MM.1S (cell line): ENCODE results near the gene RIPPLY3.

Experiments used
- DNase-seq: peaks from one replicate; pipeline ENCODE4 v3.0.0-alpha.2; 2015
- H2AFZ ChIP-seq: fragments of 300-600 bp; sonication (generic); 2 replicates; pipeline ENCODE4 v1.6.0; 2016; ENCODE audit warnings: antibody characterized with exemption, low read length
- H3F3A ChIP-seq: fragments of 300-600 bp; sonication (generic); 2 replicates; pipeline ENCODE4 v1.6.1; 2016; ENCODE audit warnings: mild to moderate bottlenecking, antibody characterized with exemption, low read length, moderate library complexity, mixed read lengths; ENCODE audit not compliant: insufficient read depth
- H3K27ac ChIP-seq: fragments of 300-600 bp; sonication (generic); 2 replicates; pipeline ENCODE4 v1.5.1; 2016; ENCODE audit warnings: mild to moderate bottlenecking, low read length
- H3K27me3 ChIP-seq: fragments of 300-600 bp; sonication (generic); replicated peaks from 2 replicates; pipeline ENCODE4 v1.6.0; 2016; ENCODE audit warnings: low read length; ENCODE audit not compliant: insufficient read depth
- H3K36me3 ChIP-seq: fragments of 300-600 bp; sonication (generic); replicated peaks from 2 replicates; pipeline ENCODE4 v1.6.1; 2016; ENCODE audit warnings: mild to moderate bottlenecking, low read length, mixed read lengths; ENCODE audit not compliant: insufficient read depth
- H3K4me1 ChIP-seq: fragments of 300-600 bp; sonication (generic); 2 replicates; pipeline ENCODE4 v1.6.1; 2016; ENCODE audit warnings: low read length, mixed read lengths
- H3K4me2 ChIP-seq: fragments of 300-600 bp; sonication (generic); 2 replicates; pipeline ENCODE4 v1.6.0; 2016; ENCODE audit warnings: low read depth, low read length
- H3K4me3 ChIP-seq: fragments of 300-600 bp; sonication (generic); 2 replicates; pipeline ENCODE4 v1.5.1; 2016; ENCODE audit warnings: low read length, mixed read lengths
- H3K79me2 ChIP-seq: fragments of 300-600 bp; sonication (generic); 2 replicates; pipeline ENCODE4 v1.6.1; 2016; ENCODE audit warnings: mixed run types, low read length, mixed read lengths
- H3K9ac ChIP-seq: fragments of 300-600 bp; sonication (generic); 2 replicates; pipeline ENCODE4 v1.6.1; 2016; ENCODE audit warnings: low read length, mixed read lengths
- H3K9me2 ChIP-seq: fragments of 300-600 bp; sonication (generic); replicated peaks from 2 replicates; pipeline ENCODE4 v1.6.1; 2016; ENCODE audit warnings: mild to moderate bottlenecking, low read length, mixed read lengths; ENCODE audit not compliant: insufficient read depth
- H3K9me3 ChIP-seq: fragments of 300-600 bp; sonication (generic); replicated peaks from 2 replicates; pipeline ENCODE4 v1.6.1; 2016; ENCODE audit warnings: mild to moderate bottlenecking, low read length, mixed read lengths; ENCODE audit not compliant: insufficient read depth
- H4K20me1 ChIP-seq: fragments of 300-600 bp; sonication (generic); 2 replicates; pipeline ENCODE4 v1.6.1; 2016; ENCODE audit warnings: mild to moderate bottlenecking, low read length, moderate library complexity, mixed read lengths; ENCODE audit not compliant: insufficient read depth
- CTCF ChIP-seq: fragments of 300-600 bp; sonication (generic); IDR thresholded peaks from 2 replicates; pipeline ENCODE4 v1.5.1; 2016; ENCODE audit warnings: antibody characterized with exemption, low read length, mixed read lengths
- EZH2 ChIP-seq: fragments of 300-600 bp; sonication (generic); optimal IDR thresholded peaks from 2 replicates; pipeline ENCODE3; 2017; ENCODE audit warnings: low read depth, mild to moderate bottlenecking, antibody characterized with exemption, low read length, mixed read lengths
- EZH2phosphoT487 ChIP-seq: fragments of 300-600 bp; sonication (generic); IDR thresholded peaks from 2 replicates; pipeline ENCODE4 v1.6.1; 2018; ENCODE audit warnings: antibody characterized with exemption, low read length

RIPPLY3 gene

DNA sequence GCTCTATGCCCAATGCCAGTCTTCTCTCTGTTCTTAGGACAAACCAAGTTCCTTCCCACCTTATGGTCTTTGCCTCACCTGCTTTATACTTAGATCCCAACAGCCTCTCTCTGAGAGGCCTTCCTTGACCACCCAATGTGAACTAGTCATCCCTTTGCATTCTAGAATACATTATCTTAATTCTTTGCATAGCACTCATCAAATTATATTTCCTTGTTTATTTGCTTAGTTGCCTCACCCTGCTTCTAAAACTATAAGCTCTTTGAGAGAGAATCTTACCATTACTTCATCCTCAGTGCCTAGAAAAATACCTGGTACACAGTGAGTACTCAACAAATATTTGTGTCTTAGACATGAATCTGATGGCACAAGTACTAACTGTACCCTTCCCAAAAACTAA, 58.3 kb downstream of the RIPPLY3 start:
- no peak overlapping the region for H2AFZ ChIP-seq
- H3F3A ChIP-seq: no peaks in the 10 kb centered on the region
- H3K9me2 ChIP-seq: no peaks in the 10 kb centered on the region
- no peak overlapping the region for H3K4me2 ChIP-seq
- H3K27ac ChIP-seq: no peak overlapping the region
- H3K27me3 ChIP-seq: no peaks in the 10 kb centered on the region
- no peaks in the 10 kb centered on the region for H4K20me1 ChIP-seq
- no peak for DNase-seq
- no peaks in the 10 kb centered on the region for H3K79me2 ChIP-seq
- H3K9me3 ChIP-seq: no peaks in the 10 kb centered on the region
- no peak overlapping the region for H3K9ac ChIP-seq
- TF ChIP-seq EZH2phosphoT487 (no peak), CTCF (no peak), EZH2 (no peak)
- H3K4me1 ChIP-seq: no peaks in the 10 kb centered on the region
- no peak overlapping the region for H3K4me3 ChIP-seq
- no peaks in the 10 kb centered on the region for H3K36me3 ChIP-seq

GRCh38 chr21:37065561-37066177, 59.2 kb downstream of the RIPPLY3 start:
- no peak for DNase-seq
- Histone ChIP-seq H3K4me3 (no peak overlapping the region), H3K27me3 (no peaks in the 10 kb centered on the region), H3K9me2 (no peaks in the 10 kb centered on the region), H3K4me2 (no peak overlapping the region), H3K79me2 (no peaks in the 10 kb centered on the region), H3F3A (no peaks in the 10 kb centered on the region), H3K4me1 (no peaks in the 10 kb centered on the region), H3K36me3 (no peaks in the 10 kb centered on the region), H2AFZ (no peak overlapping the region), H4K20me1 (no peaks in the 10 kb centered on the region), H3K9me3 (no peaks in the 10 kb centered on the region), H3K27ac (no peak overlapping the region), H3K9ac (no peak overlapping the region)
- no peak for TF ChIP-seq CTCF
- no peak for TF ChIP-seq EZH2phosphoT487
- TF ChIP-seq EZH2: no peak
